ENCODE results near the gene ELFN1. TPM values are rescaled to one million over a fixed set of nuclear protein-coding genes. Genes with fewer than 3 reads are reported as not detected.

The ELFN1 gene
- total and polyA plus RNA-seq, 9 of the 15 experiments (the other 6 are each of a cell fraction or from before 2014, with no cell fraction given), result 0.04 to 0.64 (median 0.18) TPM; not detected in 2

DNA sequence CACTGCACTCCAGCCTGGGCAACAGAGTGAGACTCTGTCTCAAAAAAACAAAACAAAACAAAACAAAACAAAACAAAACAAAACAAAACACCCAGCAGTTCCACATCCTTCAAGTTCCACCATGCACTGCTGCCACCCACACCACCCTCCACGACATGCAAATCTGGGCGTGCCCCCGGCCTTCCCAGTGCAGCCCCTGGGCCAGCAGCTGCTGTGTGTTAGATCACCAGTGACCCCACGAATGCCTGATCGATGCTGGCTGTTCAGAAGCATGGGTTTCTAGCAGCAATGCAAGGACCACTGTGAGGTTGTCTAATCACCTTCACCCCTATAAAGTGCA lies 36.3 kb downstream of the ELFN1 start:
- 5% methylated on average over 5 of the region's 5 CpGs for WGBS (ENCODE audit: insufficient coverage, low coverage, missing lambda C conversion rate)
- Histone ChIP-seq H4K20me1 (replicated peaks; ENCODE audit: control insufficient read depth, insufficient read depth, low read length) (no peaks in the 10 kb centered on the region), H3K79me2 (ENCODE audit: control insufficient read depth, insufficient read depth, low read length) (no peaks in the 10 kb centered on the region), H3K4me3 (no peak overlapping the region), H3K36me3 (ENCODE audit: control insufficient read depth, insufficient read depth, low read length) (no peaks in the 10 kb centered on the region), H3K9ac (ENCODE audit: insufficient read depth in 1 of 2, low read depth in 2 of 2, low read length in 2 of 2) (no peak overlapping the region), H3K27ac (ENCODE audit: extremely low read depth, low read depth, low read length) (no peak overlapping the region), H3K4me2 (ENCODE audit: insufficient read depth, low read length) (no peak overlapping the region), H2AFZ (ENCODE audit: low read depth, low read length) (no peak overlapping the region), H3K9me1 (ENCODE audit: control insufficient read depth, insufficient read depth, low read length) (no peaks in the 10 kb centered on the region), H3K4me1 (replicated peaks in 1 of 2; ENCODE audit: control insufficient read depth in 2 of 2, insufficient read depth in 2 of 2, low read length in 2 of 2) (peaks cover 0 to 17% of the 10 kb centered on the region in 2 experiments; a peak in 1 of 5 replicates), H3K27me3 (ENCODE audit: control insufficient read depth in 2 of 2, insufficient read depth in 2 of 2, low read length in 2 of 2) (peaks cover 5 to 28% of the 10 kb centered on the region in 2 experiments; a peak in 4 of 5 replicates), H3K9me3 (replicated peaks; ENCODE audit: control insufficient read depth, insufficient read depth, low read depth, low read length) (peaks cover 9% of the 10 kb centered on the region)
- BruUV-seq (replicated peaks), result no TSS peak
- FAIRE-seq, result no peak
- ChIA-PET POLR2A (no interaction called here), CTCF (ENCODE audit: low intra/inter-chr PET ratio) (no interaction called here)
- intact Hi-C loops (cut with micrococcal nuclease), result loop anchor here (10.0 kb wide), 1 partner anchor 62 kb away; no protein-coding TSS in a partner anchor
- DNase-seq (ENCODE audit: extremely low read depth in 1 of 4, low spot score in 3 of 4), result no peak
- no peak for TF ChIP-seq RNF2 (IDR thresholded peaks at IDR 0.05)
- no peak for TF ChIP-seq MCM3 (IDR thresholded peaks at IDR 0.05)
- no peak for TF ChIP-seq ZNF143 (CRISPR knock-in tag; IDR thresholded peaks at IDR 0.05)
- TF ChIP-seq PRPF4 (IDR thresholded peaks at IDR 0.05; ENCODE audit: insufficient read depth, low read depth, low read length, poor library complexity, severe bottlenecking), result no peak
- TF ChIP-seq, protein P1, sequence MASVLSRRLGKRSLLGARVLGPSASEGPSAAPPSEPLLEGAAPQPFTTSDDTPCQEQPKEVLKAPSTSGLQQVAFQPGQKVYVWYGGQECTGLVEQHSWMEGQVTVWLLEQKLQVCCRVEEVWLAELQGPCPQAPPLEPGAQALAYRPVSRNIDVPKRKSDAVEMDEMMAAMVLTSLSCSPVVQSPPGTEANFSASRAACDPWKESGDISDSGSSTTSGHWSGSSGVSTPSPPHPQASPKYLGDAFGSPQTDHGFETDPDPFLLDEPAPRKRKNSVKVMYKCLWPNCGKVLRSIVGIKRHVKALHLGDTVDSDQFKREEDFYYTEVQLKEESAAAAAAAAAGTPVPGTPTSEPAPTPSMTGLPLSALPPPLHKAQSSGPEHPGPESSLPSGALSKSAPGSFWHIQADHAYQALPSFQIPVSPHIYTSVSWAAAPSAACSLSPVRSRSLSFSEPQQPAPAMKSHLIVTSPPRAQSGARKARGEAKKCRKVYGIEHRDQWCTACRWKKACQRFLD (CRISPR knock-in tag; IDR thresholded peaks at IDR 0.05), result no peak
- no peak for TF ChIP-seq ZFP30 (CRISPR knock-in tag; IDR thresholded peaks at IDR 0.05; ENCODE audit: borderline replicate concordance)
- TF ChIP-seq GTF2E2 (tag; IDR thresholded peaks at IDR 0.05), result no peak
- TF ChIP-seq MTA1 (IDR thresholded peaks at IDR 0.05; ENCODE audit: borderline replicate concordance), result no peak
- TF ChIP-seq KLF6 (CRISPR knock-in tag; IDR thresholded peaks at IDR 0.05; ENCODE audit: borderline replicate concordance), result no peak
- in situ Hi-C loops (cut with MboI), result no loop called here
- no peak for ATAC-seq
